ENCODE data around the gene NPC1. TPM values are rescaled to one million over a fixed set of nuclear protein-coding genes. Genes with fewer than 3 reads are reported as not detected.
A peak's percentile ranks its signal among the peaks of the same experiment; 100 is the strongest.

The NPC1 gene
- total and polyA plus RNA-seq, 2 donors (not counting 1 experiment from before 2014, with no cell fraction given), result 36.0 to 204 TPM

GRCh38 chr18:23548275-23548674 is 38.0 kb downstream of the NPC1 start:
- Histone ChIP-seq H3K4me1 (ENCODE audit: control insufficient read depth, extremely low read depth, insufficient read depth, low read length) (no peaks in the 10 kb centered on the region), H4K20me1 (ENCODE audit: control insufficient read depth, extremely low read depth, insufficient read depth, low read length) (no peaks in the 10 kb centered on the region), H3K27me3 (ENCODE audit: control insufficient read depth, insufficient read depth, low read length) (no peaks in the 10 kb centered on the region), H3K4me3 (replicated peaks in 1 of 4; ENCODE audit: control extremely low read depth in 1 of 4, insufficient read depth in 1 of 4, low read depth in 3 of 4, low read length in 4 of 4) (no peak overlapping the region), H2AFZ (ENCODE audit: low read length) (no peak overlapping the region), H3K79me2 (ENCODE audit: control insufficient read depth, insufficient read depth, low read length) (no peaks in the 10 kb centered on the region), H3K4me2 (ENCODE audit: extremely low read depth, insufficient read depth, low read length) (no peak overlapping the region), H3K9ac (ENCODE audit: insufficient read depth, low read length) (no peak overlapping the region), H3K27ac (ENCODE audit: insufficient read depth, low read length) (no peak overlapping the region), H3K9me3 (ENCODE audit: control insufficient read depth, insufficient read depth, low read depth, low read length) (no peaks in the 10 kb centered on the region), H3K36me3 (ENCODE audit: control insufficient read depth, insufficient read depth, low read length) (peaks cover 6% of the 10 kb centered on the region)
- DNase-seq (ENCODE audit: low read depth in 2 of 2), result no peak
- no peak for TF ChIP-seq CTCF (conservative IDR thresholded peaks at IDR 0.05 in 1 of 2, IDR thresholded peaks at IDR 0.05 in 1 of 2; ENCODE audit: low read depth in 1 of 2, low read length in 2 of 2)
- no peak for TF ChIP-seq EZH2 (IDR thresholded peaks at IDR 0.05; ENCODE audit: low read length, missing control alignments)

GRCh38 chr18:23547846-23548245 is 38.5 kb downstream of the NPC1 start:
- Histone ChIP-seq H3K27ac (ENCODE audit: insufficient read depth, low read length) (no peak overlapping the region), H3K79me2 (ENCODE audit: control insufficient read depth, insufficient read depth, low read length) (no peaks in the 10 kb centered on the region), H4K20me1 (ENCODE audit: control insufficient read depth, extremely low read depth, insufficient read depth, low read length) (no peaks in the 10 kb centered on the region), H3K4me2 (ENCODE audit: extremely low read depth, insufficient read depth, low read length) (no peak overlapping the region), H3K4me3 (replicated peaks in 1 of 4; ENCODE audit: control extremely low read depth in 1 of 4, insufficient read depth in 1 of 4, low read depth in 3 of 4, low read length in 4 of 4) (no peak overlapping the region), H2AFZ (ENCODE audit: low read length) (no peak overlapping the region), H3K9ac (ENCODE audit: insufficient read depth, low read length) (no peak overlapping the region), H3K9me3 (ENCODE audit: control insufficient read depth, insufficient read depth, low read depth, low read length) (no peaks in the 10 kb centered on the region), H3K36me3 (ENCODE audit: control insufficient read depth, insufficient read depth, low read length) (peaks cover 6% of the 10 kb centered on the region), H3K27me3 (ENCODE audit: control insufficient read depth, insufficient read depth, low read length) (no peaks in the 10 kb centered on the region), H3K4me1 (ENCODE audit: control insufficient read depth, extremely low read depth, insufficient read depth, low read length) (no peaks in the 10 kb centered on the region)
- peak in 1 of 2 donors; percentile 12 for DNase-seq (ENCODE audit: low read depth in 2 of 2)
- TF ChIP-seq CTCF (conservative IDR thresholded peaks at IDR 0.05 in 1 of 2, IDR thresholded peaks at IDR 0.05 in 1 of 2; ENCODE audit: low read depth in 1 of 2, low read length in 2 of 2), result no peak
- no peak for TF ChIP-seq EZH2 (IDR thresholded peaks at IDR 0.05; ENCODE audit: low read length, missing control alignments)

GRCh38 chr18:23547306-23547705 is 39.0 kb downstream of the NPC1 start:
- no peaks in the 10 kb centered on the region for H3K27me3 ChIP-seq (ENCODE audit: control insufficient read depth, insufficient read depth, low read length)
- peaks cover 6% of the 10 kb centered on the region for H3K36me3 ChIP-seq (ENCODE audit: control insufficient read depth, insufficient read depth, low read length)
- H3K9me3 ChIP-seq (ENCODE audit: control insufficient read depth, insufficient read depth, low read depth, low read length), result no peaks in the 10 kb centered on the region
- H3K4me3 ChIP-seq (replicated peaks in 1 of 4; ENCODE audit: control extremely low read depth in 1 of 4, insufficient read depth in 1 of 4, low read depth in 3 of 4, low read length in 4 of 4), result no peak overlapping the region
- H3K27ac ChIP-seq (ENCODE audit: insufficient read depth, low read length), result no peak overlapping the region
- H3K4me1 ChIP-seq (ENCODE audit: control insufficient read depth, extremely low read depth, insufficient read depth, low read length), result no peaks in the 10 kb centered on the region
- H3K9ac ChIP-seq (ENCODE audit: insufficient read depth, low read length), result no peak overlapping the region
- no peak for DNase-seq (ENCODE audit: low read depth in 2 of 2)
- H2AFZ ChIP-seq (ENCODE audit: low read length), result no peak overlapping the region
- no peak overlapping the region for H3K4me2 ChIP-seq (ENCODE audit: extremely low read depth, insufficient read depth, low read length)
- no peaks in the 10 kb centered on the region for H4K20me1 ChIP-seq (ENCODE audit: control insufficient read depth, extremely low read depth, insufficient read depth, low read length)
- TF ChIP-seq EZH2 (IDR thresholded peaks at IDR 0.05; ENCODE audit: low read length, missing control alignments) (no peak), CTCF (conservative IDR thresholded peaks at IDR 0.05 in 1 of 2, IDR thresholded peaks at IDR 0.05 in 1 of 2; ENCODE audit: low read depth in 1 of 2, low read length in 2 of 2) (no peak)
- H3K79me2 ChIP-seq (ENCODE audit: control insufficient read depth, insufficient read depth, low read length), result no peaks in the 10 kb centered on the region

Data from fibroblast of lung (primary cell).